ENCODE data around the gene C8G.

C8G gene

DNA sequence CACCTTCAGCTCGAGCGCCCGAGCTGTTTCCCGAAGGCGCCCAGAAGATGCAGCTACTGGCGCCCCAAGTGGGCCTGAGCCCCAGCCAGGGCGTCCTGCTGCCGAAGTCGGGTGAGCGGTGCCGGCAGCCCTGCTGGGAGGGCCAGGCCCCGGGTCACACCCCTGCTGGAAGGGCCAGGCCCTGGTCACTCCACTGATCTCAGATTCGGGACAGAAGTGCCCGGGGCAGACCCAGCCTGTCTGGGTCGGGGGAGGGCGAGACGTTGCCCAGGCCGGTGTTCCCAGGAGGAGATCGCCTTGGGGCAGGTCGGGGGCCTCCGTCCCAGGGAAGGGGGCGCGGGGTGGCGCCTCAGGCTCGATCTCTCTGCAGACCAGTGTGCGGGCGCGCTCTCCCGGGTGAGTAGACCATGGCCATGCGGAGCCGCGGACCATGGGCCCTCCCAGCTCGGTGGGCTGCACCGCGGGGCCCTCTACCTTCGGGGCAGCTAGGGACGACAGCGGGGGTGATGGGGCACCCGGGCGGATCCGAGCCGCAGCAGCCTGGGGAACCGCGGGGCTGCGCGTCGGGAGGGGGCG, 40.1 kb downstream of the C8G start:
- no peak for DNase-seq

DNA sequence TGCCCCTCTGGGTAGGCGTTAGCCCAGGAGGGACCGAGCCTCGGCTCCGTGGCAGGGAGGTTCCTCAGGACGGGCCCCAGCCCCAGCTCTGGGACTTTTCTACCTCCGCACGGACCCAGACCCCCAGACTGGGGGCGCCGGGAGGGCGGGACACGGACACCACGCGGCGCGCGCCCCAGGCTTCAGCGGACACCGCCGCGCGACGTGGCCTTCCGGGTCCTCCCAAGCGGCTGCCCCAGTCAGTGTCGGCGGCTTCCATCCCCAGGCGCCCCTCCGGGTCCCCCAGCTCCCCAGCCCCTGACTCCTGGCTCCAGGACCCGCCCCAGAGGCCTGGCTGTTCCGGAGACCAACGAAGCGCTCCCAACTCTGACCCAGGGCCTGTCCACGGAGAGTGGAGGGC, 40.8 kb downstream of the C8G start:
- DNase-seq, result no peak

DNA sequence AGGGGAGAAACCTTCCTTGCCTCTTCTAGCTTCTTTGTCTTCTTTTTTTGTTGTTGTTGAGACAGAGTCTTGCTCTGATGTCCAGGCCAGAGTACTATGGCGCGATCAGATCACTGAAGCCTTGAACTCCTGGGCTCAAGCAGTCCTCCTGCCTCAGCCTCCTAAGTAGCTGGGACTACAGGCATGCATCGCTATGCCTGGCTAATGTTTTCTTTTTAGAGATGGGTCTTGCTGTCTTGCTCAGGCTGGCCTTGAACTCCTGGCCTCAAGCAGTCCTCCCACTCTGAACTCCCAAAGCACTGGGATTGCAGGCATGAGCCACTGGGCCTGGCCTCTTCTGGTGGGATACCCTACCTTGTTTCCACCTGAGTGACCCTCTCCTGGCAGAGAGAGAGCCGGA, 43.8 kb downstream of the C8G start:
- DNase-seq, result no peak

DNA sequence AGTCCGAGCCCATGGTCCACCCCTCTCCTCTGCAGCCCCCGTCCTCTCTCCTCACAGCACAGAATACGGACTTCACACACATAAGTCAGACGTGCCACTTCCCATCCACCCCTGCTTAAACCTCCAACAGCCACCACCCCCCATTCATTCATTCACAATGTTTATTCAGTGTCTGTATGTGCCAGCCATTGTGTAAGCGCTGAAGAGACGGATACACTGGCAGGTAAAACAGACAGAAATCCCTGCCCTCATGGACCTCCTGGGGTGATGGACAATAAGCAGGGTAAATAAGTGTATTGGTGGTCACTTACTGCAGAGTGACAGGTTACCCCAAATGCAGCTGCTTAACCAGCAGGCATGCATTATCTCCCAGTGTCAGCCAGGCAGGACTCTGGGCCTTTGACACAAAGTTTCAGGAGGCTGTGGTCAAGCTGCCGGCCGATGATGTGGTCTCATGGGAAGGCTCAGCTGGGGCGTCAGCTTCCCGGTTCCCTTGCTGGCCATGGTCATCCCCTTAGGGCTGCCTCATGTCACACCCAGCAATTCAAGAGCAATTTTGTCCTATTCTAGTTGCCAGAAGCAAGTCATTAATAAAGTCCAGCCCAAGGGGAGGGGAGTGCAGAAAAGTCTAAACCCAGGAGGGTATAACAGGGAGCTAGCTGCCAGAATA, 45.3 kb downstream of the C8G start:
- DNase-seq, result no peak

DNA sequence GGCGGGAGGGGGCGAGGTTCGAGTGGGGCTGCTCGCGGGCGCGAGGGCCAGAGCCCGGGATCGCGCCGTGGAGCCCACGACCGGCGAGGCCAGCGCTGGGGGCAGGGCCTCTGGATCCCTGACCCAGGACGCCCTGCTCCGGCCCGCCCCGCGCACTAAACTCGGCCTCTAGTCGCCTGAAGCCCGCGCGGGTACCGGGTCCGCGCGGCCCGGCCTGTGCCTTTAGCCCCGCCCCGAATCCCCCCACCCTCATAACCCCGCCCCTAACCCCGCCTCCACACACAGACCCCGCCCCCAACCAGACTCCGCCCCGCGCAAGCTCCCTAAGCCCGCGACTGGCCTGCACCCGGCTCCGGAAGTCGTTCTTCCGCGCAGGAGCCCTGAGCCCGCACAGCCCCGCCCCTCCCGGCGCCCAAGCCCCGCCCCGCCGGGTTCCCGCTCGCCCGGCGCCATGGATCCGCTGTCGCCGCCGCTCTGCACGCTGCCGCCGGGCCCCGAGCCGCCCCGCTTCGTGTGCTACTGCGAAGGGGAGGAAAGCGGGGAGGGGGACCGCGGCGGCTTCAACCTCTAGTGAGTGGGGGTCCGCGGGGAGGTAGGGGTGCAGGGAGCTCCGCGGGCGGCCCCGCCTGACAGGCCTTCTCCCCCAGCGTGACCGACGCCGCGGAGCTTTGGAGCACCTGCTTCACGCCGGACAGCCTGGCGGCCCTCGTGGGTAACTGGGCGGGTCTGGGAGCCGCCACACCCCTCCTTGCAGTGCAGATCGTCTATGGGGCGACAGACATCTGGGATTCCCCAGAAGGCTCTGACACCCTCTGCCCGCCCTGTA, 47.2 kb downstream of the C8G start, which contains the start of gene PAXX:
Gene PAXX (plus strand): TSS at position 430 of the 826 bp plus-strand sequence. CDS start 22 bp downstream, at position 452.
- DNase-seq, result peak; percentile 90 to 97

DNA sequence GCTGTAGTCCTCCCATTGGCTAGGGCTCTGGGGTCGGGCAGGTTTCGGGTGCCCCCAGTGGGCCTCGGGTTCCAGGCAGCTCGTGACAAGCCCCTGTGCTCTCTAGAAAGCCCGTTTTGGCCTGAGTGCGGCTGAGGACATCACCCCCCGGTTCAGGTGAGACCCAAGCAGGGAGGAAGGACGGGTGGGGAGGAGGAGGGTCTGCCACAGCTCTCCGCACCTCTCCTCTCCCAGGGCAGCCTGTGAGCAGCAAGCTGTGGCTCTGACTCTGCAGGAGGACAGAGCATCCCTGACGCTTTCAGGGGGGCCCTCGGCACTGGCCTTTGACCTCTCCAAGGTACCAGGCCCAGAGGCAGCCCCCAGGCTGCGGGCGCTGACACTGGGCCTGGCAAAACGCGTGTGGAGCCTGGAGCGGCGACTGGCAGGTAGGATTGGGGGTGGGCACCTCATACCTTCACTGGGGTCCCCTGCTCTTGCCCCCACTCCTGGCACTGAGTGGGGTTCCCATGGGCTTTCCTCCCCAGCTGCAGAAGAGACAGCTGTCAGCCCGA, 47.9 kb downstream of the C8G start:
- no peak for DNase-seq

DNA sequence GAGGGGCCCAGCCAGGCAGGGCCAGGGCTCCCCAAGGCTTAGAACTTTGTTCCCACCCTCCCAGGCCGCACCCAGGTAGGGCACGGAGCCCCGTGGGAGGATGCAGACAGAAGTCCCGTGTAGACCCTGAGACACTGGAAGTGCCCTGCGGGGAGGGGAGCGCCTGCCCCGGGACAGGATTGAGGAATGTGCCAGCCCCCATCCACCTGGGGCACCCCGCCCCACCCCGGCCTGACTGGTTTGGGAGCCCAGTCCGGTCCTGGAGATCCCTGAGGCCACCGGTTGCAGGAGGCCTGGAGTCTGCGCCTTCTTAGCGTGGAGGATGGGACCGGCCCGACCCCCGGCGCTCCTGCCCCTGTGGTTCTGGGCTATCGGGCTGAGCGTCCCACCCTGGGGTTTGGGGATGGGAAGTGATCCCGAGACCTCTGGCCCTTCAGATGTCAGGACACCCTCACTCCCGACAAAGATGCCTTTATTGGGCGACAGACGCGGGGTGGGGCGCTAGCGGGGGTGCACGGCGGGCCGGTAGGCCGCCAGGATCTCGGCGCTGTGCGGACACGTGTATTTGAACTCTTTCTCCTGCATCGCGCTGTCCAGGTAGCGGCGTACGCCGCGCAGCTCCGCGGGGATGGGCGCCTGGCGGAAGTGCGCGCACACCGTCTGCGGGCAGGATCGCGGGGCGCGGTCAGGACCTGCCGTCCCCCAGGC, 49.3 kb downstream of the C8G start:
- no peak for DNase-seq

DNA sequence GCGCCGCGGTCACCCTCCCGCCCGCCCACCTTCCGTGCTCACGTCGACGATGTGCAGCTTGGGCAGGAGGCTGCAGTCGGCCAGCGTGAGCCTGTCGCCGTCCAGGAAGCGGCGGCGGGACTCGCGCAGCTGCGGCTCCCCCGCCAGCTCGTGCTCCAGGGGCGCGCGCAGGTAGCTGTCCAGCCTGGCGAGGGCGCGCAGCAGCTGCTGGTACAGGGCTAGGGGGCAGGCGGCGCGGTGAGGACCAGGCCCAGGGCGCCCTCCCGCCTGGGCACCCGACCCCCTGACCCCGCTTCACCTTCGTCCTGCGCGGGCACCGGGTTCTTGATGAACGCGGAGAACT, 49.8 kb downstream of the C8G start:
- no peak for DNase-seq

DNA sequence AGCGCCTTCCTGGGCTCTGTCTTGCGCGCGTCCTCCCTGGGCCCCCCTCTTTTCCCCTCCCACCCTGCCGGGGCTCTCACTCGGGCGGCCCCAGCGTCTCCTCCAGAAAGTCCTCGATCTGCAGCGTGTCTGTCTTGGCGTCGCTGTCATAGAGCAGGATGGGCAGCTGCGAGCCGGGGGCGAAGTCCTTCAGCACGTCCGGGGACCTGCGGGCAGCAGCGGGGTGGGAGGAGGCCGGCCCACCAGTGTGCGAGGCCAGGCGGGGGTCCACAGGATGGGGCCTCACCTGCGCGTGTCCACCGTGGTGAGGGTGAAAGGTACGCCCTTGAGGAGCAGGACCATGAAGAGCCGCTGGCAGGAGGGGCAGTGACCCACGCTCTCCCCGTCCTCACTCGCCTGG, 50.3 kb downstream of the C8G start:
- DNase-seq, result no peak

DNA sequence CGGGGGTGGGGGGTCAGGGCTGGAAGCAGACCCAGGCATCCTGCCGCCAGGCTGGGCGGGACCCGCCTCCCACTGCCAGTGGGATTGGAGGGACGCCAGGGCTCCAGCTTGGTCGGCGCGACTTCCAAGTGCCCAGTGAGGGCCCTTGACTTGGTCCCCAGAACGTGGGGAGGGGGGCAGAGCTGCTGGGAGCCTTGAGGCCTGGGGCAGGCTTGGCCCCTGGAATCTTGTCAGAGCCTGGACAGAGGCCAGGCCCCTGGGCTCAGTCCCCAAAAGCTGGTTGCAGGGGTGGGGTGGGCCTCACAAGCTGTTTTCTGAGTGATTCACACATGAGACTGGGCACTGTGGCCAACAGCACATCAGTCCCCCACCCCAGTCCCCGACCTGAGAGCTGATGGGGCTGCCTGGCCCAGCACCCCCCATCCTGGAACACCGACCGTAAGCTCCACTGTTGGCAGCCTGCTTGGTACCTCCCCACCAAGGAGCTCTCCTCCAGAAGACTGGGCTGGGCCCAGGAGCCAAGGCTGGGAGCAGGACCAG, 50.8 kb downstream of the C8G start:
- DNase-seq, result no peak

Data from stimulated activated CD4-positive, alpha-beta T cell treated with anti-CD3 and anti-CD28 coated beads, Interleukin-4, amount 100 ng/mL, for 4 hours (primary cell).